ENCODE results near the gene TTC27. TPM values are rescaled to one million over a fixed set of nuclear protein-coding genes. Genes with fewer than 3 reads are reported as not detected.

The TTC27 gene
- polyA plus RNA-seq, 3 donors = 4.0 to 4.8 (median 4.4) TPM

DNA sequence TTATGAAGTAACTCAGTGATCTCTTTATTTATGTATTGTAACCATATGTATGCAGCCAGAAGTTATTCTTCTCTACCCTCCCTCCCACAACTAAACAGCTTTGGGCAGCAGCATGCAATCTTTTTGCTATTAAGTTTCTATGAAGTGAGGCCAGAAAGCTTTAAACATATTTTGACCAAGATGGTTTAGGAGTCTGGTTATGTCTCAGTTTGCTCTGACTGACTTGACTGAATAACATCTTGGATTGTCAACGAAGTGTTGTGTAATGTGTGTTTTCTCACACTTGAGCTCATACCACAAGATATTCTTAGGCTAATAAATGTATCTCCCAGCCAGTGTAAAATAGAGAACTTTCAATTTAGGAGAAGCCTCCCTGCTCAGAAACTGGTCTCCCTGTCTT, 104.3 kb downstream of the TTC27 start:
- Histone ChIP-seq H3K9ac (ENCODE audit: insufficient read depth, low read length, poor library complexity, severe bottlenecking) (no peak overlapping the region), H3K36me3 (replicated peaks in 1 of 2; ENCODE audit: control insufficient read depth in 1 of 2, insufficient read depth in 2 of 2, low read length in 2 of 2) (peaks cover under 1 to 8% of the 10 kb centered on the region in 2 donors), H3K27me3 (ENCODE audit: control insufficient read depth in 2 of 2, insufficient read depth in 2 of 2, low read length in 2 of 2) (no peaks in the 10 kb centered on the region), H3K4me3 (replicated peaks in 1 of 3; ENCODE audit: low read depth in 2 of 3, low read length in 3 of 3) (no peak overlapping the region), H3K27ac (ENCODE audit: low read depth in 1 of 2, low read length in 2 of 2) (no peak overlapping the region), H3K4me1 (ENCODE audit: control insufficient read depth in 1 of 2, insufficient read depth in 2 of 2, low read length in 2 of 2) (no peaks in the 10 kb centered on the region), H4K20me1 (ENCODE audit: insufficient read depth, low read length) (no peaks in the 10 kb centered on the region), H3K4me2 (replicated peaks; ENCODE audit: extremely low read depth, low read length, poor library complexity, severe bottlenecking) (no peak overlapping the region), H3K79me2 (ENCODE audit: insufficient read depth, low read length) (no peaks in the 10 kb centered on the region), H3K9me3 (replicated peaks in 1 of 2; ENCODE audit: control insufficient read depth in 1 of 2, insufficient read depth in 1 of 2, low read length in 2 of 2) (no peaks in the 10 kb centered on the region), H2AFZ (ENCODE audit: insufficient read depth, low read depth, low read length, poor library complexity, severe bottlenecking) (no peak overlapping the region)
- Mint-ChIP-seq H3K9me3 (peaks cover 0 to 2% (median 0%) of the 10 kb centered on the region in 7 donors), H3K36me3 (peaks cover 9 to 13% of the 10 kb centered on the region in 2 donors), H3K4me3 (no peak overlapping the region), H3K27me3 (ENCODE audit: low read depth in 3 of 3) (no peaks in the 10 kb centered on the region), H3K4me1 (no peaks in the 10 kb centered on the region), H3K27ac (no peak overlapping the region)
- intact Hi-C loops (cut with micrococcal nuclease) = no loop called here
- no peak for TF ChIP-seq CTCF (IDR thresholded peaks at IDR 0.05)
- DNase-seq = no peak
- no CpG with 5 or more reads among the region's 1 CpG for WGBS (ENCODE audit: insufficient coverage)

DNA sequence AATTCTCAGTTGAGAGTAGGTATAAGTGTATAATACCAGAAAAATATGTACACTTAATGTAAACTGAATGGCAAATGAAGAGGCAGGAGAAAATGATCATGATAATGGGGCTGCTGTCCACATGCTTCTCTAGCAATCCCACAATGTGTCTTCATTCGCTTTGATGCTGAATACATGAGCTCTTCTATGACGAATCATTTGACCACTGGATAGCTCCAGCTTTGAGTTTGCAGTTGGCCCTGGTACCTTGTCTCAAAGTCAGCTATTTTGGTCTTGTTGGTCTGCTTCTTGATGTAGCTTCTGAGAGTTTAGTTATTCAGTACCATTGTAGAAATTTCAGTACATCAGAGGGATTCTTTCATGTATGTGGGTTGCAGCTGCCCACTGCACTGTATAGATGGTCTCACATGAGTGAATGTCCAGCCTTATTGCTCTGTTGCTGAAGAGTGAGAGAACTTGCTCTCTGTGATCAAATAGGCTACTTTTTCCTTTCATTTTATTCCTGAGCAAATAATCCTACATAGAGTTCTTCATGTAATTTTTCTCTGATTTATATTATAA, 105.1 kb downstream of the TTC27 start:
- no peaks in the 10 kb centered on the region for H3K79me2 ChIP-seq (ENCODE audit: insufficient read depth, low read length)
- no peak for DNase-seq
- intact Hi-C loops (cut with micrococcal nuclease) = no loop called here
- H3K36me3 Mint-ChIP-seq = peaks cover 18% of the 10 kb centered on the region in 2 donors
- H3K4me1 ChIP-seq (ENCODE audit: control insufficient read depth in 1 of 2, insufficient read depth in 2 of 2, low read length in 2 of 2) = no peaks in the 10 kb centered on the region
- no peaks in the 10 kb centered on the region for H3K27me3 Mint-ChIP-seq (ENCODE audit: low read depth in 3 of 3)
- H3K4me3 ChIP-seq (replicated peaks in 1 of 3; ENCODE audit: low read depth in 2 of 3, low read length in 3 of 3) = no peak overlapping the region
- no peak overlapping the region for H2AFZ ChIP-seq (ENCODE audit: insufficient read depth, low read depth, low read length, poor library complexity, severe bottlenecking)
- peaks cover 0 to 2% (median 0%) of the 10 kb centered on the region in 7 donors for H3K9me3 Mint-ChIP-seq
- H3K4me2 ChIP-seq (replicated peaks; ENCODE audit: extremely low read depth, low read length, poor library complexity, severe bottlenecking) = no peak overlapping the region
- H3K27ac Mint-ChIP-seq = no peak overlapping the region
- no peak for TF ChIP-seq CTCF (IDR thresholded peaks at IDR 0.05)
- H3K9me3 ChIP-seq (replicated peaks in 1 of 2; ENCODE audit: control insufficient read depth in 1 of 2, insufficient read depth in 1 of 2, low read length in 2 of 2) = no peaks in the 10 kb centered on the region
- no peaks in the 10 kb centered on the region for H3K4me1 Mint-ChIP-seq
- H3K36me3 ChIP-seq (replicated peaks in 1 of 2; ENCODE audit: control insufficient read depth in 1 of 2, insufficient read depth in 2 of 2, low read length in 2 of 2) = peaks cover 6 to 16% of the 10 kb centered on the region in 2 donors
- no peak overlapping the region for H3K4me3 Mint-ChIP-seq
- H3K27me3 ChIP-seq (ENCODE audit: control insufficient read depth in 2 of 2, insufficient read depth in 2 of 2, low read length in 2 of 2) = no peaks in the 10 kb centered on the region
- WGBS (ENCODE audit: insufficient coverage) = 100% methylated on average over 2 of the region's 2 CpGs
- no peak overlapping the region for H3K27ac ChIP-seq (ENCODE audit: low read depth in 1 of 2, low read length in 2 of 2)
- no peaks in the 10 kb centered on the region for H4K20me1 ChIP-seq (ENCODE audit: insufficient read depth, low read length)
- no peak overlapping the region for H3K9ac ChIP-seq (ENCODE audit: insufficient read depth, low read length, poor library complexity, severe bottlenecking)
